HG02852 (cell line): ENCODE measurements around the gene NUP210.
"Not testable (repeated sequence)": the region's sequence is repeated elsewhere in the genome, so short reads cannot be mapped to it uniquely, and the experiment has no call there.

Experiments used
- ATAC-seq: cut with Tn5 transposase; IDR thresholded peaks from one replicate; pipeline ENCODE4 v1.9.1; 2021; ENCODE audit warnings: mild to moderate bottlenecking, moderate library complexity; ENCODE audit not compliant: unreplicated experiment

NUP210 gene

GRCh38 chr3:13377741-13378140 lies 42.4 kb downstream of the NUP210 start:
- not testable (repeated sequence) for ATAC-seq

GRCh38 chr3:13377021-13377420 lies 43.1 kb downstream of the NUP210 start:
- no peak for ATAC-seq

- ATAC-seq: no peak
Observed at GRCh38 chr3:13376091-13376490, 44.0 kb downstream of the NUP210 start.

- no peak for ATAC-seq
Observed at GRCh38 chr3:13375464-13375863, 44.7 kb downstream of the NUP210 start.

- no peak for ATAC-seq
Observed at GRCh38 chr3:13373975-13374586, 46.0 kb downstream of the NUP210 start.

- ATAC-seq: no peak
Observed at GRCh38 chr3:13372656-13373055, 47.5 kb downstream of the NUP210 start.

GRCh38 chr3:13372126-13372525 lies 48.0 kb downstream of the NUP210 start:
- ATAC-seq: no peak

- no peak for ATAC-seq
Observed at GRCh38 chr3:13371100-13372075, 48.7 kb downstream of the NUP210 start.

GRCh38 chr3:13370609-13371008 lies 49.5 kb downstream of the NUP210 start:
- ATAC-seq: no peak

- ATAC-seq: no peak
Observed at GRCh38 chr3:13370055-13370454, 50.1 kb downstream of the NUP210 start.

GRCh38 chr3:13368834-13369233 lies 51.3 kb downstream of the NUP210 start:
- no peak for ATAC-seq

- no peak for ATAC-seq
Observed at GRCh38 chr3:13367728-13368127, 52.4 kb downstream of the NUP210 start.

- ATAC-seq: no peak
Observed at GRCh38 chr3:13365390-13366379, 54.4 kb downstream of the NUP210 start.

- ATAC-seq: no peak
Observed at GRCh38 chr3:13364602-13365271, 55.4 kb downstream of the NUP210 start.

GRCh38 chr3:13362551-13362950 lies 57.6 kb downstream of the NUP210 start:
- ATAC-seq: no peak

GRCh38 chr3:13359916-13360315 lies 60.2 kb downstream of the NUP210 start:
- ATAC-seq: no peak

GRCh38 chr3:13358643-13359042 lies 61.5 kb downstream of the NUP210 start:
- ATAC-seq: no peak

- ATAC-seq: no peak
Observed at GRCh38 chr3:13358051-13358450, 62.1 kb downstream of the NUP210 start.

GRCh38 chr3:13357074-13357473 lies 63.0 kb downstream of the NUP210 start:
- no peak for ATAC-seq

GRCh38 chr3:13353936-13354542 lies 66.1 kb downstream of the NUP210 start:
- ATAC-seq: no peak
